ENCODE measurements around the gene ASTN2. TPM values are rescaled to one million over a fixed set of nuclear protein-coding genes. Genes with fewer than 3 reads are reported as not detected.

Gene ASTN2
- total RNA-seq, 4 donors from 2014 or later = 0.94 to 5.6 (median 3.7) TPM

DNA sequence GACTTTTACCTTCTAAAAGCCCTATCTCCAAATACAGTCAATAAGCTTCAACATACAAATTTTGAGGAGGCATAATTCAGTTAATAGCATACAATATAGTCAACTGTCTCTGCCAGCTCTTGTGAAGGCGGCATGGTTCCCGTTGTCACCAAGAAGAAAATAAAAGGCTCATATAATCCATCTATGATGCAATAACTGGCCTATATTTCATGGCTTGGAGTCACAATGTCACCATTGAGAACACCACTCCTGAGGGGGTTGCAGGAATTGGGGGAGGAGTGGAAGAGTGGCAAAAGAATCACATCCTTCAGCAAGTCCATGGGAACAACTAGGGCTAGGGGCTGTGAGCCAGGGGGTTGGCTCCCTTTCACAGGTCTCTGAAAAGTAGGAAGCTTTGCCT lies 16.0 kb upstream of the ASTN2 start:
- Histone ChIP-seq H3K4me1 (no peaks in the 10 kb centered on the region), H3K4me3 (replicated peaks in 1 of 3) (no peak overlapping the region), H3K9me3 (no peaks in the 10 kb centered on the region), H3K27me3 (no peaks in the 10 kb centered on the region), H3K27ac (no peak overlapping the region), H3K36me3 (no peaks in the 10 kb centered on the region)
- no peak for DNase-seq
- WGBS, 2 donors = 93 to 97% methylated on average over 2 of the region's 2 CpGs
- no peak for TF ChIP-seq POLR2A (IDR thresholded peaks at IDR 0.05)
- intact Hi-C loops (cut with DNase I) = no loop called here

DNA sequence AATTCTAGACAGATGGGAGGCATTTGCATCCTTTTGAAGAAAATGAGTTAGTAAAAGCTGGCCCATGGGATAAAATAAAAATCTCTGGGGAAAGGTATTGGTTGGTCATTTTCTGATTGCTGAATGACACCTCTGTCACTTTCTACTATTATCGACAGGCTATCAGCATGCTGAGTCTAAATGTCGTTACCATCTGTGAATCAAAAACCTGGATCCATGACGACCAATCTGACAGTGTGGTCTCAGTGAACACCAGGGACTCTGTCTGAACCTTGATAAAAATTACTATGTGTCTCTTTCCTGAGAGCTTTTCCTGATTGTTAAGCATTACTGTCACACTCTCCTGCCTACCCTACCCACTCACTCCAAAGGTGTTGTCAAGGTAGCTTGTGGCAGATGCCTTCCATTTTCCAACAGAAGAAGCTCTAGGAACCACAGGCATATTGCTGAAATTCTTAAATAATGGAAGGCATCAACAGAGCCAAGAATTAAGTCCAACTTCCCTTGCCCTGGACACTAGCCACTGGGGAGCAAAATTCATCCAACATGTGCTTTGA lies 12.6 kb upstream of the ASTN2 start:
- TF ChIP-seq POLR2A (IDR thresholded peaks at IDR 0.05) = no peak
- TF ChIP-seq, protein P1, sequence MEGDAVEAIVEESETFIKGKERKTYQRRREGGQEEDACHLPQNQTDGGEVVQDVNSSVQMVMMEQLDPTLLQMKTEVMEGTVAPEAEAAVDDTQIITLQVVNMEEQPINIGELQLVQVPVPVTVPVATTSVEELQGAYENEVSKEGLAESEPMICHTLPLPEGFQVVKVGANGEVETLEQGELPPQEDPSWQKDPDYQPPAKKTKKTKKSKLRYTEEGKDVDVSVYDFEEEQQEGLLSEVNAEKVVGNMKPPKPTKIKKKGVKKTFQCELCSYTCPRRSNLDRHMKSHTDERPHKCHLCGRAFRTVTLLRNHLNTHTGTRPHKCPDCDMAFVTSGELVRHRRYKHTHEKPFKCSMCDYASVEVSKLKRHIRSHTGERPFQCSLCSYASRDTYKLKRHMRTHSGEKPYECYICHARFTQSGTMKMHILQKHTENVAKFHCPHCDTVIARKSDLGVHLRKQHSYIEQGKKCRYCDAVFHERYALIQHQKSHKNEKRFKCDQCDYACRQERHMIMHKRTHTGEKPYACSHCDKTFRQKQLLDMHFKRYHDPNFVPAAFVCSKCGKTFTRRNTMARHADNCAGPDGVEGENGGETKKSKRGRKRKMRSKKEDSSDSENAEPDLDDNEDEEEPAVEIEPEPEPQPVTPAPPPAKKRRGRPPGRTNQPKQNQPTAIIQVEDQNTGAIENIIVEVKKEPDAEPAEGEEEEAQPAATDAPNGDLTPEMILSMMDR (IDR thresholded peaks at IDR 0.05) = no peak
- 81 to 86% methylated on average over 3 of the region's 3 CpGs for WGBS, 2 donors
- Histone ChIP-seq H3K27ac (no peak overlapping the region), H3K9me3 (no peaks in the 10 kb centered on the region), H3K4me3 (replicated peaks in 1 of 3) (no peak overlapping the region), H3K27me3 (peaks cover 5% of the 10 kb centered on the region), H3K36me3 (no peaks in the 10 kb centered on the region), H3K4me1 (no peaks in the 10 kb centered on the region)
- no peak for DNase-seq
- intact Hi-C loops (cut with DNase I) = no loop called here

DNA sequence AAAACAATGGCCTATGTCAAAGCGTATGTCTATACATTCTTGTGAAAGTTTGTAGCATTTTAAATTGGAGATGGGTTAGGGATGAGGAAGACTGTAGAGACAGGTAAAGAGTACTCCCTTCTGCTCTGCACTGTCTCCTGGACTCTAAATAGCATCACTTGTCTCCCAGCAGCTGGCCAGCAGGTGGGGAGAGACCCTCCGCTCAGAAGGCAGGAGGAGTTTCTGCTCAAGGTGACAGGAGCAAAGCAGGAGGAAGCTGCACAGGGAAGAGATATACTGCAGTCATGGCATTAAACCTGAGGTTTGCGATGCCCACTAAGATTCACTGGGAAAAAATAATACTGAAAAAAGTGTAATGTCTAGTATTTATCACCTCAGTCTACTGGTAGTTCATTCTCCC lies 10.7 kb upstream of the ASTN2 start:
- WGBS, 2 donors = 69 to 75% methylated on average over 3 of the region's 3 CpGs
- no peak for TF ChIP-seq POLR2A (IDR thresholded peaks at IDR 0.05)
- TF ChIP-seq, protein P1 (IDR thresholded peaks at IDR 0.05) = no peak
- DNase-seq = no peak
- Histone ChIP-seq H3K36me3 (no peaks in the 10 kb centered on the region), H3K9me3 (no peaks in the 10 kb centered on the region), H3K4me1 (no peaks in the 10 kb centered on the region), H3K27me3 (peaks cover 5% of the 10 kb centered on the region), H3K27ac (no peak overlapping the region), H3K4me3 (replicated peaks in 1 of 3) (no peak overlapping the region)
- intact Hi-C loops (cut with DNase I) = no loop called here

DNA sequence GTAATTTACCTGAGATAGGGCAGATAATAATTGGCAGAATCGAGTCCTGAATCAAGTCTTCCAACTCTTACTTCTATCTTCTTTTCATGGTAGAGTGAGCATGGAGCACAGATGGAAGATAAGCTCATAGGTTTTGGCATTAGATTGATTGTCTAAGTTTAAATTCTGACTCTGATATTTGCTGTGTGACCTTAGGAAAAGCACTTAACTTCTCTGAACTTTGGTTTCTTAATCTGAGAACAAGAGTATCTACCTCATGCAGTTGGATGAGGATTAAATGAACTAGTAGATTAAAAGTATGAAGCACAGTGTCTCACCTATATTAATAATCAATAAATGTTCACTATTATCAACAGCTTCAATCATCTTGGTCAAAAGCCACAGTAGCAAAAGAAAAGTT lies 9.4 kb upstream of the ASTN2 start:
- Histone ChIP-seq H3K36me3 (no peaks in the 10 kb centered on the region), H3K9me3 (no peaks in the 10 kb centered on the region), H3K4me1 (no peaks in the 10 kb centered on the region), H3K27me3 (peaks cover 5% of the 10 kb centered on the region), H3K27ac (no peak overlapping the region), H3K4me3 (replicated peaks in 1 of 3) (no peak overlapping the region)
- no peak for TF ChIP-seq POLR2A (IDR thresholded peaks at IDR 0.05)
- TF ChIP-seq, protein P1 (IDR thresholded peaks at IDR 0.05) = no peak
- WGBS, 2 donors = 76 to 80% methylated on average over 1 of the region's 1 CpG
- intact Hi-C loops (cut with DNase I) = no loop called here
- DNase-seq = no peak

DNA sequence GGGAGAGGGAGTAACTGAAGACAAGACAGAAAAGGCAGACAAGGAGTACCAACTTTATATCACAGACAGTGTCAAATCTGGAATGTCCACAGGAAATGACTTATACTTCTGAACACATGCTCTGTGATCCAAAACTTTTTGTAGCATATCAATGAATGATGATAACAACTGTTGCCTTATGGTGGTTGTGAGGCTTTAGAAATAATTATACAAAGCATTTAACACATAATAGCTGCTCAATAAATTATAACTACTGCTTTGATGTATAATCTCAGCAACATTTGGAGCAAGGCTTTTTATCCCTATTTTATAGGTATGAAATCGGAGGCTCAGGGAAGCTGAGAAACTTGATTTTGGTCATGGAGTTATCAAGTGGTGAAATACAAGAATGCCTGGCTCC lies 3.3 kb upstream of the ASTN2 start:
- peaks cover 8% of the 10 kb centered on the region for H3K27me3 ChIP-seq
- peaks cover 4 to 16% of the 10 kb centered on the region in 2 donors for H3K4me1 ChIP-seq
- intact Hi-C loops (cut with DNase I) = no loop called here
- H3K36me3 ChIP-seq = no peaks in the 10 kb centered on the region
- TF ChIP-seq POLR2A (IDR thresholded peaks at IDR 0.05) = no peak
- TF ChIP-seq, protein P1 (IDR thresholded peaks at IDR 0.05) = no peak
- H3K4me3 ChIP-seq (replicated peaks in 1 of 3) = no peak overlapping the region
- 97% methylated on average over 1 of the region's 1 CpG for WGBS, 2 donors
- H3K9me3 ChIP-seq = no peaks in the 10 kb centered on the region
- DNase-seq = no peak
- no peak overlapping the region for H3K27ac ChIP-seq

DNA sequence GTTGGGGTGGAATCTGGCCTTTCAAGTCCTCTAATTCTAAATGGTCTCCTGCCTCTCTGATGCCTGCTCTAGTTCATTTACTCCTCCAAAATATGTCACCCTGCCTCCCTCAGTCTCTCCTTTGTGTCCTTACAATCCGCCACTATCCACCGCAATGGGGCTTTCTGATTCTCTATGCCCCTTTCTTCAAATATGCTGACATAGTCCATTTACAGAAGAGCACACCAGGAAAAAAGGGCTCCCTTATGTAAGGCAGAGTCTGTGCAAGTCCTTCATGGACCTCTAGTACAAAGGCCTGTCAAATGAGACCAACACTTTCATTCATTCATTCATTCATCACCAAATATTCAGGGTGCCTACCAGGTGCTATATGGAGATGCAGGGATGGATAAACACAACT lies 2.0 kb upstream of the ASTN2 start:
- Histone ChIP-seq H3K9me3 (no peaks in the 10 kb centered on the region), H3K4me3 (replicated peaks in 1 of 3) (no peak overlapping the region), H3K36me3 (no peaks in the 10 kb centered on the region), H3K27ac (no peak overlapping the region), H3K4me1 (peaks cover 4 to 21% of the 10 kb centered on the region in 2 donors), H3K27me3 (peaks cover 7% of the 10 kb centered on the region)
- intact Hi-C loops (cut with DNase I) = no loop called here
- 83 to 91% methylated on average over 2 of the region's 2 CpGs for WGBS, 2 donors
- no peak for DNase-seq
- TF ChIP-seq, protein P1 (IDR thresholded peaks at IDR 0.05) = no peak
- TF ChIP-seq POLR2A (IDR thresholded peaks at IDR 0.05) = no peak

Measured in thyroid gland (tissue), 4 donors.